Lower leg skin (tissue), 3 donors: Measurements from ENCODE around the gene NR3C2.

Experiments used
- CTCF ChIP-seq, 3 donors: fragments of 450-650 bp; IDR thresholded peaks; one replicate each; pipeline ENCODE4 v1.5.1; 2016; ENCODE audit warnings: antibody characterized with exemption in 3 of 3, mild to moderate bottlenecking in 3 of 3, moderate library complexity in 2 of 3
- POLR2A ChIP-seq, 2 donors: fragments of 450-650 bp; IDR thresholded peaks; one replicate each; pipeline ENCODE4 v1.6.1; 2016 to 2017; ENCODE audit warnings: antibody characterized with exemption in 2 of 2, mild to moderate bottlenecking in 1 of 2, moderate library complexity in 1 of 2

GRCh38 chr4:148154769-148155168 is 287.4 kb downstream of the NR3C2 start:
- TF ChIP-seq CTCF (IDR thresholded peaks at IDR 0.05): no peak
- TF ChIP-seq POLR2A (IDR thresholded peaks at IDR 0.05): no peak
